BLaER1 treated with 17β-estradiol and CSF1 and Interleukin-3, amounts not matched to agents 10 nM and 100 nM (cell line): ENCODE measurements around the gene TRAPPC5.

Experiments used
- H3K27ac ChIP-seq, 11 experiments: shearing (Covaris generic); formaldehyde crosslinking; 2 replicates each; pipeline ENCODE4 v1.8.1; 2022
- H3K27me3 ChIP-seq, 11 experiments: shearing (Covaris generic); formaldehyde crosslinking; 2 replicates each; pipeline ENCODE4 v1.8.1; 2022
- H3K36me3 ChIP-seq, 11 experiments: shearing (Covaris generic); formaldehyde crosslinking; 2 replicates each; pipeline ENCODE4 v1.8.1; 2022
- H3K4me1 ChIP-seq, 10 experiments: shearing (Covaris generic); formaldehyde crosslinking; 2 replicates each; pipeline ENCODE4 v1.8.1; 2022
- H3K4me2 ChIP-seq, 11 experiments: shearing (Covaris generic); formaldehyde crosslinking; 2 replicates each; pipeline ENCODE4 v1.8.1; 2022
- H3K4me3 ChIP-seq, 10 experiments: shearing (Covaris generic); formaldehyde crosslinking; 2 replicates each; pipeline ENCODE4 v1.8.1; 2022
- H3K9ac ChIP-seq, 11 experiments: shearing (Covaris generic); formaldehyde crosslinking; 2 replicates each; pipeline ENCODE4 v1.8.1; 2022
- H3K9me3 ChIP-seq, 11 experiments: shearing (Covaris generic); formaldehyde crosslinking; replicated peaks in 1 of 11; 2 replicates each; pipeline ENCODE4 v1.8.1; 2022
- H4K20me1 ChIP-seq, 11 experiments: shearing (Covaris generic); formaldehyde crosslinking; 2 replicates each; pipeline ENCODE4 v1.8.1; 2022
- Cebpa-rat ChIP-seq, 11 experiments: shearing (Covaris generic); IDR thresholded peaks; 2 replicates each; pipeline ENCODE4 v1.8.1; 2022

The TRAPPC5 gene

GRCh38 chr19:7737215-7737614 is 56.6 kb downstream of the TRAPPC5 start:
- H3K27me3 ChIP-seq: peaks cover 0 to 8% (median 4%) of the 10 kb centered on the region in 11 experiments; a peak in 16 of 22 replicates
- no peak overlapping the region for H3K4me3 ChIP-seq
- no peaks in the 10 kb centered on the region for H4K20me1 ChIP-seq

More at GRCh38 chr19:7737215-7737614, 56.6 kb downstream of the TRAPPC5 start:
- H3K27ac ChIP-seq: no peak overlapping the region; a peak in 1 of 22 replicates
- peaks cover 9 to 96% (median 47%) of the 10 kb centered on the region in 10 experiments for H3K4me1 ChIP-seq
- no peak for TF ChIP-seq Cebpa-rat (IDR thresholded peaks at IDR 0.05)
- no peaks in the 10 kb centered on the region for H3K9me3 ChIP-seq
- peak overlapping the region in 2 of 11 experiments; percentile 15 to 22; a peak in 6 of 22 replicates for H3K4me2 ChIP-seq
- peaks cover 0 to 15% (median 0%) of the 10 kb centered on the region in 11 experiments; a peak in 4 of 22 replicates for H3K36me3 ChIP-seq
- no peak overlapping the region for H3K9ac ChIP-seq
